Measurements from ENCODE around the gene PRR14L.

DNA sequence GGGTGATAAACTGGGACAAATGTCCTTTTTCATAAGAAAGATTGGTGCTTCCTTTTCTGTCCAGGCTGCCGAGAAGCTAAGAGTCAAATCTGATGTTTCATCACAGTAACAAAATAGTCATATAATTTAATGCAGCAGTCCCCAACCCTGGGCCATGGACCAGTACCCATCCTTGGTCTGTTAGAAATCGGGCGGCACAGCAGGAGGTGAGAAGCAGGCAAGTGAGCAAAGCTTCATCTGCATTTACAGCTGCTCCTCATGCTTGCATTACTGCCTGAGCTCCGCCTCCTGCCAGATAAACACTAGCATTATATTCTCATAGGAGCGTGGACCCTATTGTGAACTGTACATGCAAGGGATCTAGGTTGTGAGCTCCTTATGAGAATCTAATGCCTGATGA is 26.2 kb downstream of the PRR14L start:
- TF ChIP-seq MXI1 (IDR thresholded peaks at IDR 0.05; ENCODE audit: low read depth, low read length) (no peak), EZH2phosphoT487 (IDR thresholded peaks at IDR 0.05; ENCODE audit: borderline replicate concordance, low read depth) (no peak), TEAD4 (IDR thresholded peaks at IDR 0.05; ENCODE audit: borderline replicate concordance, insufficient read depth) (no peak), RCOR1 (IDR thresholded peaks at IDR 0.05; ENCODE audit: low read length) (no peak), POLR2AphosphoS5 (IDR thresholded peaks at IDR 0.05; ENCODE audit: low read depth, low read length) (no peak), NFIC (IDR thresholded peaks at IDR 0.05; ENCODE audit: borderline replicate concordance) (no peak), SMC3 (IDR thresholded peaks at IDR 0.05; ENCODE audit: low read depth, low read length) (no peak), ELF1 (IDR thresholded peaks at IDR 0.05) (no peak), FOXM1 (IDR thresholded peaks at IDR 0.05; ENCODE audit: low read depth) (no peak), RFX5 (IDR thresholded peaks at IDR 0.05; ENCODE audit: low read length) (no peak), CHD2 (IDR thresholded peaks at IDR 0.05; ENCODE audit: low read length, partially characterized antibody) (no peak)
- TF ChIP-seq, protein P1, sequence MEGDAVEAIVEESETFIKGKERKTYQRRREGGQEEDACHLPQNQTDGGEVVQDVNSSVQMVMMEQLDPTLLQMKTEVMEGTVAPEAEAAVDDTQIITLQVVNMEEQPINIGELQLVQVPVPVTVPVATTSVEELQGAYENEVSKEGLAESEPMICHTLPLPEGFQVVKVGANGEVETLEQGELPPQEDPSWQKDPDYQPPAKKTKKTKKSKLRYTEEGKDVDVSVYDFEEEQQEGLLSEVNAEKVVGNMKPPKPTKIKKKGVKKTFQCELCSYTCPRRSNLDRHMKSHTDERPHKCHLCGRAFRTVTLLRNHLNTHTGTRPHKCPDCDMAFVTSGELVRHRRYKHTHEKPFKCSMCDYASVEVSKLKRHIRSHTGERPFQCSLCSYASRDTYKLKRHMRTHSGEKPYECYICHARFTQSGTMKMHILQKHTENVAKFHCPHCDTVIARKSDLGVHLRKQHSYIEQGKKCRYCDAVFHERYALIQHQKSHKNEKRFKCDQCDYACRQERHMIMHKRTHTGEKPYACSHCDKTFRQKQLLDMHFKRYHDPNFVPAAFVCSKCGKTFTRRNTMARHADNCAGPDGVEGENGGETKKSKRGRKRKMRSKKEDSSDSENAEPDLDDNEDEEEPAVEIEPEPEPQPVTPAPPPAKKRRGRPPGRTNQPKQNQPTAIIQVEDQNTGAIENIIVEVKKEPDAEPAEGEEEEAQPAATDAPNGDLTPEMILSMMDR (IDR thresholded peaks at IDR 0.05): no peak
- TF ChIP-seq, protein P2, sequence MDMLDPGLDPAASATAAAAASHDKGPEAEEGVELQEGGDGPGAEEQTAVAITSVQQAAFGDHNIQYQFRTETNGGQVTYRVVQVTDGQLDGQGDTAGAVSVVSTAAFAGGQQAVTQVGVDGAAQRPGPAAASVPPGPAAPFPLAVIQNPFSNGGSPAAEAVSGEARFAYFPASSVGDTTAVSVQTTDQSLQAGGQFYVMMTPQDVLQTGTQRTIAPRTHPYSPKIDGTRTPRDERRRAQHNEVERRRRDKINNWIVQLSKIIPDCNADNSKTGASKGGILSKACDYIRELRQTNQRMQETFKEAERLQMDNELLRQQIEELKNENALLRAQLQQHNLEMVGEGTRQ (IDR thresholded peaks at IDR 0.05; ENCODE audit: borderline replicate concordance, low read depth, low read length): no peak
